PC-9 (cell line): Measurements from ENCODE around the gene ZNF605. TPM values are rescaled to one million over a fixed set of nuclear protein-coding genes. Genes with fewer than 3 reads are reported as not detected.

Source experiments
- BruUV-seq: library from RNA; stranded (reverse); fragments of 400-500 nt; replicated peaks from 2 replicates; lab custom pipeline; 2021; lab: Mats Ljungman, UMichigan
- CTCF ChIA-PET: fragments of 300-600 bp; sonication (Branson Sonifier 250); formaldehyde crosslinking; loops from one replicate; lab custom pipeline; 2022; ENCODE audit warnings: antibody characterized with exemption; lab: Charles Lee
- POLR2A ChIA-PET: fragments of 300-600 bp; sonication (Branson Sonifier 250); formaldehyde crosslinking; loops from one replicate; lab custom pipeline; 2022; ENCODE audit warnings: antibody characterized with exemption; ENCODE audit not compliant: unreplicated experiment; lab: Charles Lee
- DNase-seq, 2 experiments: peaks; one replicate each; pipeline versions ENCODE4 v3.0.0 to v3.0.0-alpha.2; 2015 to 2022; ENCODE audit warnings: mixed read lengths in 1 of 2
- H2AFZ ChIP-seq: fragments of 200-600 bp; sonication (generic); 2 replicates; pipeline ENCODE4 v1.8.1; 2017; ENCODE audit warnings: antibody characterized with exemption
- H3F3A ChIP-seq: fragments of 200-600 bp; sonication (generic); 2 replicates; pipeline ENCODE4 v1.8.1; 2017; ENCODE audit warnings: antibody characterized with exemption, mild to moderate bottlenecking, low read depth; ENCODE audit not compliant: insufficient read depth
- H3K27ac ChIP-seq: fragments of 200-600 bp; sonication (generic); 2 replicates; pipeline ENCODE4 v1.6.1; 2016; ENCODE audit warnings: mixed run types
- H3K27me3 ChIP-seq: fragments of 200-600 bp; sonication (generic); 2 replicates; pipeline ENCODE4 v1.6.1; 2016; ENCODE audit warnings: low read depth, mixed run types; ENCODE audit not compliant: insufficient read depth
- H3K36me3 ChIP-seq: fragments of 200-600 bp; sonication (generic); 2 replicates; pipeline ENCODE4 v1.6.1; 2016; ENCODE audit warnings: low read depth, mixed run types
- H3K4me1 ChIP-seq: fragments of 200-600 bp; sonication (generic); replicated peaks from 2 replicates; pipeline ENCODE4 v1.6.1; 2016; ENCODE audit warnings: mixed run types; ENCODE audit not compliant: insufficient read depth
- H3K4me2 ChIP-seq: fragments of 200-600 bp; sonication (generic); 2 replicates; pipeline ENCODE4 v1.6.1; 2017; ENCODE audit warnings: mixed run types
- H3K4me3 ChIP-seq: fragments of 200-600 bp; sonication (generic); 2 replicates; pipeline ENCODE4 v1.6.1; 2016; ENCODE audit warnings: mixed run types
- H3K79me2 ChIP-seq: fragments of 200-600 bp; sonication (generic); 2 replicates; pipeline ENCODE4 v1.6.1; 2017; ENCODE audit warnings: low read depth, mixed run types
- H3K9me2 ChIP-seq: fragments of 200-600 bp; sonication (generic); 2 replicates; pipeline ENCODE4 v1.8.1; 2017; ENCODE audit warnings: mild to moderate bottlenecking; ENCODE audit not compliant: insufficient read depth
- H3K9me3 ChIP-seq: fragments of 200-600 bp; sonication (generic); 2 replicates; pipeline ENCODE4 v1.8.1; 2016; ENCODE audit warnings: low read depth; ENCODE audit not compliant: insufficient read depth
- H4K20me1 ChIP-seq: fragments of 200-600 bp; sonication (generic); 2 replicates; pipeline ENCODE4 v1.8.1; 2017; ENCODE audit not compliant: insufficient read depth
- EZH2 ChIP-seq: fragments of 200-600 bp; sonication (generic); IDR thresholded peaks from 2 replicates; pipeline ENCODE4 v1.8.0; 2017; ENCODE audit warnings: antibody characterized with exemption, low read depth
- intact Hi-C: fragments of 100-400 bp; cut with micrococcal nuclease; formaldehyde crosslinking; loops from one replicate; pipeline ENCODE4 v1.10.0; 2022; ENCODE audit not compliant: unreplicated experiment
- total RNA-seq: library from RNA; stranded (reverse); gene quantifications from 2 replicates; pipeline ENCODE4 v1.2.3, GENCODE V29; 2021
- TF ChIP-seq, protein P1 (sequence below): fragments of 200-600 bp; sonication (generic); conservative IDR thresholded peaks from 2 replicates; pipeline ENCODE4 v1.6.1; 2017; ENCODE audit warnings: mixed run types, antibody characterized with exemption, mild to moderate bottlenecking, moderate library complexity

The ZNF605 gene
- total RNA-seq, 1 experiment from 2014 or later, result 13.5 TPM

DNA sequence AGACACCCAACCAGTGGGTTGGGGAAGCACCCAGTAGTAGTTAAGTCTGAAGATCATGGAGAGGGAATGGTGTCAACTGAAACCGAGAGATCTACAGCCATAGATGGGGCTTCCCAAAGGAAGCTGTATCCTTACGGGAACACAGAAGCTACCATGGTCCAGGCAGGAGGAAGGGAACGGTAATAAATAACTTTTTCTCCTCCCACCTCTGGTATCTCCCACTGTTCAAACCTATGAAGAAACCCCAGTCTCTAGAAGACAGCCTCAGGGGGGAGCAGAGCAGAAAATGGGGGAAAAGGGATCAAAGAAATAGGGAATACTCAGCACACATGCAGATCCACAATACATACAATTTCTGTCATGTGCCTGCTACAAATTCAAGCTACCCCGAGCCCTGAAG, 33.4 kb downstream of the ZNF605 start:
- intact Hi-C loops, result no loop called here
- no peak overlapping the region for H3K4me3 ChIP-seq
- BruUV-seq, result no TSS peak
- peaks cover 72% of the 10 kb centered on the region for H3K9me3 ChIP-seq
- no peak overlapping the region for H2AFZ ChIP-seq
- H3K4me1 ChIP-seq, result no peaks in the 10 kb centered on the region
- H3K36me3 ChIP-seq, result 0 out of 2 replicates have a peak, but pooled peaks cover 7% of the 10 kb centered on the region
- DNase-seq, result no peak
- TF ChIP-seq, protein P1, sequence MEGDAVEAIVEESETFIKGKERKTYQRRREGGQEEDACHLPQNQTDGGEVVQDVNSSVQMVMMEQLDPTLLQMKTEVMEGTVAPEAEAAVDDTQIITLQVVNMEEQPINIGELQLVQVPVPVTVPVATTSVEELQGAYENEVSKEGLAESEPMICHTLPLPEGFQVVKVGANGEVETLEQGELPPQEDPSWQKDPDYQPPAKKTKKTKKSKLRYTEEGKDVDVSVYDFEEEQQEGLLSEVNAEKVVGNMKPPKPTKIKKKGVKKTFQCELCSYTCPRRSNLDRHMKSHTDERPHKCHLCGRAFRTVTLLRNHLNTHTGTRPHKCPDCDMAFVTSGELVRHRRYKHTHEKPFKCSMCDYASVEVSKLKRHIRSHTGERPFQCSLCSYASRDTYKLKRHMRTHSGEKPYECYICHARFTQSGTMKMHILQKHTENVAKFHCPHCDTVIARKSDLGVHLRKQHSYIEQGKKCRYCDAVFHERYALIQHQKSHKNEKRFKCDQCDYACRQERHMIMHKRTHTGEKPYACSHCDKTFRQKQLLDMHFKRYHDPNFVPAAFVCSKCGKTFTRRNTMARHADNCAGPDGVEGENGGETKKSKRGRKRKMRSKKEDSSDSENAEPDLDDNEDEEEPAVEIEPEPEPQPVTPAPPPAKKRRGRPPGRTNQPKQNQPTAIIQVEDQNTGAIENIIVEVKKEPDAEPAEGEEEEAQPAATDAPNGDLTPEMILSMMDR, result no peak
- TF ChIP-seq EZH2, result no peak
- no peak overlapping the region for H3K27ac ChIP-seq
- H3K4me2 ChIP-seq, result no peak overlapping the region
- H3K79me2 ChIP-seq, result no peaks in the 10 kb centered on the region
- no peaks in the 10 kb centered on the region for H4K20me1 ChIP-seq
- H3K27me3 ChIP-seq, result no peaks in the 10 kb centered on the region
- H3F3A ChIP-seq, result peaks cover 19% of the 10 kb centered on the region
- H3K9me2 ChIP-seq, result no peaks in the 10 kb centered on the region
- POLR2A ChIA-PET, result no interaction called here
- CTCF ChIA-PET, result no interaction called here

GRCh38 chr12:132921685-132922084, 34.4 kb downstream of the ZNF605 start:
- no peak overlapping the region for H3K27ac ChIP-seq
- H3K9me2 ChIP-seq, result no peaks in the 10 kb centered on the region
- intact Hi-C loops, result no loop called here
- ChIA-PET CTCF (no interaction called here), POLR2A (no interaction called here)
- H3F3A ChIP-seq, result peaks cover 15% of the 10 kb centered on the region
- no peaks in the 10 kb centered on the region for H4K20me1 ChIP-seq
- no peaks in the 10 kb centered on the region for H3K79me2 ChIP-seq
- H3K36me3 ChIP-seq, result 0 out of 2 replicates have a peak, but pooled peaks cover 3% of the 10 kb centered on the region
- no peak overlapping the region for H3K4me3 ChIP-seq
- no peaks in the 10 kb centered on the region for H3K27me3 ChIP-seq
- no peaks in the 10 kb centered on the region for H3K4me1 ChIP-seq
- H3K4me2 ChIP-seq, result no peak overlapping the region
- no peak for DNase-seq
- H2AFZ ChIP-seq, result no peak overlapping the region
- peaks cover 63% of the 10 kb centered on the region for H3K9me3 ChIP-seq
- no TSS peak for BruUV-seq
- TF ChIP-seq, protein P1, result 0 out of 2 replicates have a peak, but pooled peaks have one; percentile 23
- TF ChIP-seq EZH2, result no peak

GRCh38 chr12:132918680-132919079, 37.4 kb downstream of the ZNF605 start:
- BruUV-seq, result no TSS peak
- no peak overlapping the region for H2AFZ ChIP-seq
- peaks cover 40% of the 10 kb centered on the region for H3K9me3 ChIP-seq
- no peaks in the 10 kb centered on the region for H3K79me2 ChIP-seq
- no peaks in the 10 kb centered on the region for H3K36me3 ChIP-seq
- no peaks in the 10 kb centered on the region; the same call in 1 of the 2 replicates for H3F3A ChIP-seq
- H3K4me1 ChIP-seq, result no peaks in the 10 kb centered on the region
- intact Hi-C loops, result no loop called here
- no peaks in the 10 kb centered on the region for H3K9me2 ChIP-seq
- TF ChIP-seq, protein P1, result no peak
- no peak for TF ChIP-seq EZH2
- H4K20me1 ChIP-seq, result no peaks in the 10 kb centered on the region
- H3K4me2 ChIP-seq, result no peak overlapping the region
- H3K27me3 ChIP-seq, result no peaks in the 10 kb centered on the region
- no peak for DNase-seq
- POLR2A ChIA-PET, result no interaction called here
- no peak overlapping the region for H3K4me3 ChIP-seq
- CTCF ChIA-PET, result no interaction called here
- no peak overlapping the region for H3K27ac ChIP-seq
